Left renal pelvis (tissue), 4 donors: ENCODE measurements around the gene GPC2. TPM values are rescaled to one million over a fixed set of nuclear protein-coding genes. Genes with fewer than 3 reads are reported as not detected.
"Not testable (repeated sequence)": the region's sequence is repeated elsewhere in the genome, so short reads cannot be mapped to it uniquely, and the experiment has no call there.

Experiments used
- DNase-seq, 4 donors: peaks; one replicate each; pipeline ENCODE4 v3.0.0-alpha.2; 2013; ENCODE audit warnings: low read depth in 4 of 4, low spot score in 3 of 4
- polyA plus RNA-seq, 4 donors: library from polyadenylated mRNA; unstranded; fragments of 120-200 nt; gene quantifications; one replicate each; pipeline ENCODE4 v1.2.1, GENCODE V29; 2013; ENCODE audit not compliant: insufficient read length in 4 of 4

Gene GPC2
- polyA plus RNA-seq, 4 donors, result 6.4 to 18.3 (median 8.8) TPM

GRCh38 chr7:100204454-100204853 lies 27.3 kb upstream of the GPC2 start:
- no peak for DNase-seq

- no peak for DNase-seq
Measured at GRCh38 chr7:100200693-100201092, 23.5 kb upstream of the GPC2 start.

- DNase-seq, result no peak
Measured at GRCh38 chr7:100198266-100198665, 21.1 kb upstream of the GPC2 start.

- not testable (repeated sequence) for DNase-seq
Measured at GRCh38 chr7:100195901-100196322, 18.7 kb upstream of the GPC2 start.

- no peak for DNase-seq
Measured at GRCh38 chr7:100195222-100195621, 18.0 kb upstream of the GPC2 start.

- DNase-seq, result no peak
Measured at GRCh38 chr7:100192969-100193368, 15.8 kb upstream of the GPC2 start.

- DNase-seq, result not testable (repeated sequence)
Measured at GRCh38 chr7:100192281-100192862, 15.2 kb upstream of the GPC2 start.

GRCh38 chr7:100191775-100192174 lies 14.6 kb upstream of the GPC2 start:
- DNase-seq, result no peak

- no peak for DNase-seq
Measured at GRCh38 chr7:100190048-100190711, 13.0 kb upstream of the GPC2 start.

GRCh38 chr7:100189061-100189460 lies 11.9 kb upstream of the GPC2 start:
- DNase-seq, result no peak

GRCh38 chr7:100185726-100186125 lies 8.5 kb upstream of the GPC2 start:
- no peak for DNase-seq

- not testable (repeated sequence) for DNase-seq
Measured at GRCh38 chr7:100183090-100183489, 5.9 kb upstream of the GPC2 start.

- DNase-seq, result not testable (repeated sequence)
Measured at GRCh38 chr7:100182616-100183015, 5.4 kb upstream of the GPC2 start.

- DNase-seq, result not testable (repeated sequence)
Measured at GRCh38 chr7:100180084-100180483, 2.9 kb upstream of the GPC2 start.

- DNase-seq, result no peak
Measured at GRCh38 chr7:100176096-100177044, 811 bp downstream of the GPC2 start.

GRCh38 chr7:100175296-100175935 lies 1.8 kb downstream of the GPC2 start:
- no peak for DNase-seq

GRCh38 chr7:100174582-100174981 lies 2.6 kb downstream of the GPC2 start:
- DNase-seq, result no peak

- DNase-seq, result no peak
Measured at GRCh38 chr7:100173806-100174495, 3.2 kb downstream of the GPC2 start.

GRCh38 chr7:100171840-100172239 lies 5.3 kb downstream of the GPC2 start:
- no peak for DNase-seq

GRCh38 chr7:100171087-100171681 lies 6.0 kb downstream of the GPC2 start:
- no peak for DNase-seq
